MCF 10A (cell line): ENCODE data around the gene SLC6A11. TPM values are rescaled to one million over a fixed set of nuclear protein-coding genes. Genes with fewer than 3 reads are reported as not detected.

ENCODE experiments used
- BruUV-seq: library from RNA; stranded (reverse); fragments of 400-500 nt; replicated peaks from 2 replicates; lab custom pipeline; 2021; lab: Mats Ljungman, UMichigan
- CTCF ChIA-PET: fragments of 300-600 bp; sonication (Branson Sonifier 250); formaldehyde crosslinking; extraction: SDS; loops from one replicate; lab custom pipeline; 2021; ENCODE audit warnings: antibody characterized with exemption, inconsistent platforms; lab: Yijun Ruan, JAX
- POLR2A ChIA-PET: fragments of 300-600, 350-650 bp; sonication (Branson Sonifier 250); formaldehyde crosslinking; extraction: SDS; loops from one replicate; lab custom pipeline; 2020; ENCODE audit warnings: antibody characterized with exemption, inconsistent platforms; lab: Yijun Ruan, JAX
- DNase-seq: peaks from one replicate; pipeline ENCODE4 v3.0.0-alpha.2; 2018; ENCODE audit not compliant: unreplicated experiment
- H3K27ac Mint-ChIP-seq: one replicate; pipeline ENCODE4 v1.8.0; 2022; ENCODE audit warnings: mild to moderate bottlenecking, low read depth, mixed read lengths; ENCODE audit not compliant: unreplicated experiment
- H3K27me3 Mint-ChIP-seq: one replicate; pipeline ENCODE4 v1.8.0; 2022; ENCODE audit warnings: mixed read lengths; ENCODE audit not compliant: insufficient read depth, unreplicated experiment
- H3K36me3 Mint-ChIP-seq: one replicate; pipeline ENCODE4 v1.8.0; 2022; ENCODE audit warnings: mild to moderate bottlenecking, moderate library complexity, mixed read lengths; ENCODE audit not compliant: insufficient read depth, unreplicated experiment
- H3K4me1 Mint-ChIP-seq: one replicate; pipeline ENCODE4 v1.8.0; 2022; ENCODE audit warnings: mixed read lengths; ENCODE audit not compliant: insufficient read depth, unreplicated experiment
- H3K4me3 Mint-ChIP-seq: one replicate; pipeline ENCODE4 v1.8.0; 2022; ENCODE audit warnings: mild to moderate bottlenecking, moderate library complexity, mixed read lengths; ENCODE audit not compliant: unreplicated experiment
- H3K9me3 Mint-ChIP-seq: one replicate; pipeline ENCODE4 v1.8.0; 2022; ENCODE audit warnings: mixed read lengths; ENCODE audit not compliant: unreplicated experiment
- CTCF ChIP-seq: fragments of 200-600 bp; IDR thresholded peaks from one replicate; pipeline ENCODE4 v1.8.0; 2022; ENCODE audit warnings: antibody characterized with exemption, mild to moderate bottlenecking; ENCODE audit not compliant: unreplicated experiment
- intact Hi-C: fragments of 100-400 bp; cut with micrococcal nuclease; formaldehyde crosslinking; loops from 2 replicates; pipeline ENCODE4 v1.14.1; 2022
- total RNA-seq: library from RNA; stranded (reverse); gene quantifications from 2 replicates; pipeline ENCODE4 v1.2.3, GENCODE V29; 2022

The SLC6A11 gene
- total RNA-seq, 1 experiment from 2014 or later: 1.4 TPM

- BruUV-seq: no TSS peak
- intact Hi-C loops: no loop called here
- Mint-ChIP-seq H3K27me3 (no peaks in the 10 kb centered on the region), H3K9me3 (no peaks in the 10 kb centered on the region), H3K4me3 (no peak overlapping the region), H3K27ac (no peak overlapping the region), H3K4me1 (peaks cover 5% of the 10 kb centered on the region), H3K36me3 (peaks cover 6% of the 10 kb centered on the region)
- TF ChIP-seq CTCF: no peak
- ChIA-PET CTCF (no interaction called here), POLR2A (no interaction called here)
- no peak for DNase-seq
These were observed 36.2 kb downstream of the SLC6A11 start for GRCh38 chr3:10852066-10852808.

- ChIA-PET POLR2A (no interaction called here), CTCF (interaction anchor here (0.7 to 1.2 kb wide), 4 partner anchors 28 to 131 kb away, joined by 3 to 7 read pairs (median 4); no protein-coding TSS in a partner anchor)
- H3K9me3 Mint-ChIP-seq: no peaks in the 10 kb centered on the region
- H3K27me3 Mint-ChIP-seq: no peaks in the 10 kb centered on the region
- no peak overlapping the region for H3K27ac Mint-ChIP-seq
- no peak overlapping the region for H3K4me3 Mint-ChIP-seq
- no TSS peak for BruUV-seq
- intact Hi-C loops: no loop called here
- H3K4me1 Mint-ChIP-seq: peaks cover 5% of the 10 kb centered on the region
- no peak for TF ChIP-seq CTCF
- peak; percentile 5 for DNase-seq
- peaks cover 6% of the 10 kb centered on the region for H3K36me3 Mint-ChIP-seq
These were observed 39.2 kb downstream of the SLC6A11 start for GRCh38 chr3:10855083-10855870.

- TF ChIP-seq CTCF: no peak
- Mint-ChIP-seq H3K4me1 (peaks cover 5% of the 10 kb centered on the region), H3K27me3 (no peaks in the 10 kb centered on the region), H3K9me3 (no peaks in the 10 kb centered on the region), H3K36me3 (peaks cover 6% of the 10 kb centered on the region), H3K27ac (no peak overlapping the region), H3K4me3 (no peak overlapping the region)
- ChIA-PET CTCF (interaction anchor here (1.2 kb wide), 2 partner anchors 27 to 98 kb away, joined by 3 to 7 read pairs; no protein-coding TSS in a partner anchor), POLR2A (no interaction called here)
- BruUV-seq: no TSS peak
- intact Hi-C loops: no loop called here
- no peak for DNase-seq
These were observed 40.0 kb downstream of the SLC6A11 start for GRCh38 chr3:10855871-10856662.
